LNCAP (cell line): ENCODE measurements around the gene CD8A.

Experiments
- CTCF ChIP-seq: fragments of 450-650 bp; IDR thresholded peaks from 2 replicates; pipeline ENCODE4 v1.5.1; 2017; ENCODE audit warnings: mild to moderate bottlenecking

The CD8A gene

GRCh38 chr2:86790676-86791572 lies at the start of gene CD8A:
CD8A (minus strand) TSS chr2:86790913; CDS start chr2:86790825, 88 bp downstream.
- no peak for TF ChIP-seq CTCF

GRCh38 chr2:86833315-86833714 lies 42.6 kb upstream of the CD8A start:
- TF ChIP-seq CTCF: no peak

- no peak for TF ChIP-seq CTCF
Observed at GRCh38 chr2:86832334-86833096, 41.8 kb upstream of the CD8A start.

DNA sequence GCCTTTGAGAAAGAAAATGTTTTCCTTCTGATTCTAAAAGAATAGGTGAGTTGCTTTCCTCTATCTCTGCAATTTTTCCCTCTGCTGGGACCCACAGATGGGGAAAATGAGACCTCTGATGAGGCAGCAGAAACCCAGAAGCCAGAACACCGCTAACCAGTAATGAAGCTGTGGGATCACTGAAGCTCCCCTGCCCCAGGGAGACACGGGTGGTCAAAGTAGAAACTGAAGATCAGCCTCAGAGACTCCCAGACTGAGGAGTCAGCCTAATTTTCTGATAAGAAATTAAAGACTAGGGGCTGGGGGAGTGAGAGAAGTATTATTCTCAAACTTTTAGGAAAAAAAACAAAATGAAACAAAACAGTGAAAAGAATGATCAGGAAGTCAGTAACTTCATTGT lies 40.8 kb upstream of the CD8A start:
- TF ChIP-seq CTCF: no peak

- no peak for TF ChIP-seq CTCF
Observed at GRCh38 chr2:86826951-86827350, 36.2 kb upstream of the CD8A start.

DNA sequence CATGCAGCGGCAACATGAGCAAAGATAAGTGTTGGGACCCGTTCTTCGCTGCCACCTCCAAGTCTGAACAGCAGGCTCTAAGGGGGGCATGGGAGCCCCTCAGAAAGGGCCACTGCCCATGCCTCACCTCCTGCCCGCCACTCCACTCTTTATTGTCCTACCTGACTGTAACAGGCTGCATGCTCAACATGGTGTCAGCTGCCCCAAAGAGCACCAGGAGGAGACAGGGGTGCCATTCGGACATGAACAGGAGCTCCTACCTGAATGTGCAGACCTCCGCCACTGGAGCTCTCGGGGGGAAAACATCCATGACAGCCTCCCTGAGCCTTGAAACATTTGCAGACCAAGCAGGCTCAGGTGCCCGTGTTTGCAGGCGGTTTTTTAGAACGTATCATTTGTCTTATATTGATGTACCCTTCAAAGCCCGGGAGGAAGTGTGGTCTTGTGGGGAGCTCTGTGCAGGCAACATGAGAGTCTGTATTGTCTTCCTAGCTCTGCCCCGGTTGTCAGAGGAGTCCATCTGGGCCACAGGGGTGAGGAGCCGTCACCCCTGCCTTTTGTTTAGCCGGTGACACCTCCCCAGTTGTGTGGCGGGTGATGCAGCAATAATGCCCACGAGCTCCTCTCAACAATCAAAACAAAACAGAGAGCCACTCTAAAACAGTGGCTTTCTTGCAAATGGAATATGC lies 35.1 kb upstream of the CD8A start:
- TF ChIP-seq CTCF: no peak

GRCh38 chr2:86825036-86825692 lies 34.5 kb upstream of the CD8A start:
- TF ChIP-seq CTCF: no peak
